ENCODE results near the gene SLC22A7. TPM values are rescaled to one million over a fixed set of nuclear protein-coding genes. Genes with fewer than 3 reads are reported as not detected.

Gene SLC22A7
- total and polyA plus RNA-seq, 2 of the 8 experiments (the other 6 are each of a cell fraction or from before 2014, with no cell fraction given), result not detected

- Histone ChIP-seq H4K8ac (ENCODE audit: extremely low read depth, insufficient read depth, low read length) (no peak overlapping the region), H3K23me2 (ENCODE audit: low read depth, low read length) (peaks cover 8% of the 10 kb centered on the region), H3K27me3 (replicated peaks in 1 of 4; ENCODE audit: control insufficient read depth in 3 of 4, extremely low read depth in 1 of 4, insufficient read depth in 3 of 4, low read length in 3 of 4) (0 out of 7 replicates have a peak, but pooled peaks cover 0 to 2% (median 0%) of the 10 kb centered on the region in 4 experiments), H2BK20ac (ENCODE audit: low read length) (no peak overlapping the region), H3K9ac (replicated peaks in 1 of 4; ENCODE audit: extremely low read depth in 1 of 4, low read depth in 3 of 4, low read length in 3 of 4) (no peak overlapping the region), H2AK5ac (ENCODE audit: low read depth, low read length) (no peak overlapping the region), H3K79me2 (ENCODE audit: control insufficient read depth in 1 of 2, insufficient read depth in 2 of 2, low read length in 2 of 2) (no peaks in the 10 kb centered on the region), H3K79me1 (ENCODE audit: low read depth, low read length) (no peaks in the 10 kb centered on the region), H3K4me3 (ENCODE audit: extremely low read depth in 1 of 4, insufficient read depth in 2 of 4, low read depth in 3 of 4, low read length in 4 of 4) (no peak overlapping the region), H2BK120ac (replicated peaks; ENCODE audit: low read depth, low read length) (no peak overlapping the region), H4K5ac (ENCODE audit: insufficient read length, low read depth, low read length) (no peak overlapping the region), H3K4ac (replicated peaks; ENCODE audit: insufficient read length, low read depth, low read length) (no peak overlapping the region), H3K14ac (ENCODE audit: insufficient read length) (no peak overlapping the region), H3K4me1 (replicated peaks in 1 of 4; ENCODE audit: control insufficient read depth in 3 of 4, insufficient read depth in 4 of 4, low read length in 3 of 4) (peaks cover 9 to 15% (median 10%) of the 10 kb centered on the region in 4 experiments), H3K27ac (ENCODE audit: low read depth, low read length) (no peak overlapping the region), H2BK15ac (ENCODE audit: low read length) (no peak overlapping the region), H3K23ac (ENCODE audit: insufficient read length) (no peak overlapping the region), H2AFZ (ENCODE audit: low read length) (no peak overlapping the region), H3K18ac (ENCODE audit: extremely low read depth, low read length) (no peak overlapping the region), H3K36me3 (ENCODE audit: control insufficient read depth in 2 of 4, insufficient read depth in 4 of 4, low read length in 3 of 4) (peaks cover 0 to 3% (median 0%) of the 10 kb centered on the region in 4 experiments; a peak in 1 of 8 replicates), H2BK12ac (ENCODE audit: low read depth, low read length) (no peak overlapping the region), H2BK5ac (ENCODE audit: low read depth, low read length) (no peak overlapping the region), H4K20me1 (replicated peaks in 1 of 2; ENCODE audit: control insufficient read depth in 1 of 2, insufficient read depth in 2 of 2, low read length in 2 of 2) (no peaks in the 10 kb centered on the region), H3K56ac (replicated peaks; ENCODE audit: insufficient read length, low read depth, low read length) (no peak overlapping the region), H4K91ac (replicated peaks; ENCODE audit: insufficient read length, low read length) (no peak overlapping the region), H3K9me3 (ENCODE audit: insufficient read depth in 2 of 2, low read depth in 1 of 2, low read length in 1 of 2) (no peaks in the 10 kb centered on the region), H3K4me2 (ENCODE audit: insufficient read depth in 1 of 2, low read depth in 2 of 2, low read length in 2 of 2) (no peak overlapping the region)
- POLR2A ChIA-PET (ENCODE audit: partially characterized antibody), result interaction anchor here (0.9 to 2.9 kb wide), 2 partner anchors 12 to 125 kb away, joined by 3 to 45 read pairs; partner anchors contain the start of gene SLC22A7
- whole genome bisulfite sequencing, 2 experiments (ENCODE audit: extremely low coverage in 1 of 2, insufficient coverage in 1 of 2, insufficient read length in 1 of 2, insufficient replicate concordance in 2 of 2, low coverage in 1 of 2, low lambda C conversion rate in 2 of 2, missing lambda C conversion rate in 1 of 2), result 90% methylated on average over 2 of the region's 2 CpGs; no CpG with 5 or more reads in 1 of the 2 experiments
- no peak for TF ChIP-seq TEAD4 (IDR thresholded peaks at IDR 0.05; ENCODE audit: low read depth, low read length)
- TF ChIP-seq YY1 (IDR thresholded peaks at IDR 0.05; ENCODE audit: low read depth, low read length), result no peak
- no peak for TF ChIP-seq JUN (IDR thresholded peaks at IDR 0.05; ENCODE audit: low read depth, low read length)
- TF ChIP-seq E2F6 (IDR thresholded peaks at IDR 0.05), result no peak
- DNase-seq (ENCODE audit: low read depth in 1 of 2, low spot score in 2 of 2) (no peak), FAIRE-seq (no peak)
- CTCF ChIA-PET (ENCODE audit: partially characterized antibody), result interaction anchor here (1.1 to 5.4 kb wide), 7 partner anchors 14 to 181 kb away, joined by 3 to 27 read pairs (median 5); no protein-coding TSS in a partner anchor
These were observed 12.1 kb downstream of the SLC22A7 start for GRCh38 chr6:43310134-43310533.
